ENCODE data around the gene OSBPL8.
A peak's percentile ranks its signal among the peaks of the same experiment; 100 is the strongest.

DNA sequence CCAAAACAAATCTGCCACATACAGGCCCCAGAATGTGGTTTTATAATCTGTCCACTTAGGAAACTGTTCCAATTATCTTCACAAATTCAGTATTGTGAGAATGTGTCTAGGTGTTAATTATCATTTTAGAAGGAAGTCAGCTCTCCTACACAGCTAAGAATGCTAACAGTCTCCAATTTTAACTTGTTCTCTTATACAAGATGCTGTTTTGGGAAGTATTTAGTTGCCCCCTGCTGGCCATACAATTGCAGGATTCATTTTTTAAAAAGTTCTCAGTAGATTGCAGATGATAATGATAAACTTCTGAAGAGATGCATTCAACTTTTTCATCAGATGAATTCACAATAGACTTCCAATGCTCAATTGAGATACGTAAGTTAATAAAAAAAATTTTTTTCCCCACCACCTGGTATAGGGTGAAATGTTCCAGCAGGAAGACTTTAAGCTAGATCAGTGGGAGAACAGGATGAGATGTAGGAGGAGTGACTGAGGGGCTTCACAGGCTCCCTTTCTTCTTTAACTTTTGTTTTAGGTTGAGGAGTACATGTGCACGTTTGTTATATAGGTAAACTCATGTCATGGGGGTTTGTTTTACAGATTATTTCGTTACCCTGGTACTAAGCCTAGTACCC is 27.3 kb upstream of the OSBPL8 start:
- TF ChIP-seq, protein P1, sequence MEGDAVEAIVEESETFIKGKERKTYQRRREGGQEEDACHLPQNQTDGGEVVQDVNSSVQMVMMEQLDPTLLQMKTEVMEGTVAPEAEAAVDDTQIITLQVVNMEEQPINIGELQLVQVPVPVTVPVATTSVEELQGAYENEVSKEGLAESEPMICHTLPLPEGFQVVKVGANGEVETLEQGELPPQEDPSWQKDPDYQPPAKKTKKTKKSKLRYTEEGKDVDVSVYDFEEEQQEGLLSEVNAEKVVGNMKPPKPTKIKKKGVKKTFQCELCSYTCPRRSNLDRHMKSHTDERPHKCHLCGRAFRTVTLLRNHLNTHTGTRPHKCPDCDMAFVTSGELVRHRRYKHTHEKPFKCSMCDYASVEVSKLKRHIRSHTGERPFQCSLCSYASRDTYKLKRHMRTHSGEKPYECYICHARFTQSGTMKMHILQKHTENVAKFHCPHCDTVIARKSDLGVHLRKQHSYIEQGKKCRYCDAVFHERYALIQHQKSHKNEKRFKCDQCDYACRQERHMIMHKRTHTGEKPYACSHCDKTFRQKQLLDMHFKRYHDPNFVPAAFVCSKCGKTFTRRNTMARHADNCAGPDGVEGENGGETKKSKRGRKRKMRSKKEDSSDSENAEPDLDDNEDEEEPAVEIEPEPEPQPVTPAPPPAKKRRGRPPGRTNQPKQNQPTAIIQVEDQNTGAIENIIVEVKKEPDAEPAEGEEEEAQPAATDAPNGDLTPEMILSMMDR (IDR thresholded peaks at IDR 0.05), result peak; percentile 92
- no peak for TF ChIP-seq ZFX (IDR thresholded peaks at IDR 0.05; ENCODE audit: borderline replicate concordance)

Measured in 22Rv1 (cell line).